Dedifferentiated amniotic fluid mesenchymal stem cell (primary cell): Measurements from ENCODE around the gene NKTR.
"Not testable (repeated sequence)": the region's sequence is repeated elsewhere in the genome, so short reads cannot be mapped to it uniquely, and the experiment has no call there.

Source experiments
- DNase-seq: peaks from one replicate; pipeline ENCODE4 v3.0.0-alpha.2; 2016; ENCODE audit errors: extremely low spot score

Gene NKTR

GRCh38 chr3:42600111-42600957 lies at the start of gene NKTR:
NKTR (plus strand) TSS chr3:42600686; CDS start chr3:42601007, 321 bp downstream.
- peak; percentile 94 for DNase-seq

- no peak for DNase-seq
Observed at GRCh38 chr3:42552830-42553229, 47.7 kb upstream of the NKTR start.

- no peak for DNase-seq
Observed at GRCh38 chr3:42556089-42556632, 44.3 kb upstream of the NKTR start.

- DNase-seq, result not testable (repeated sequence)
Observed at GRCh38 chr3:42556817-42557216, 43.7 kb upstream of the NKTR start.

- no peak for DNase-seq
Observed at GRCh38 chr3:42557854-42558253, 42.6 kb upstream of the NKTR start.

GRCh38 chr3:42562047-42562907 lies 38.2 kb upstream of the NKTR start:
- DNase-seq, result no peak

- no peak for DNase-seq
Observed at GRCh38 chr3:42569593-42570142, 30.8 kb upstream of the NKTR start.

- no peak for DNase-seq
Observed at GRCh38 chr3:42572278-42572677, 28.2 kb upstream of the NKTR start.

- DNase-seq, result no peak
Observed at GRCh38 chr3:42575137-42575741, 25.2 kb upstream of the NKTR start.

- DNase-seq, result no peak
Observed at GRCh38 chr3:42578054-42578453, 22.4 kb upstream of the NKTR start.

GRCh38 chr3:42579346-42579745 lies 21.1 kb upstream of the NKTR start:
- not testable (repeated sequence) for DNase-seq

GRCh38 chr3:42581400-42581708 lies 19.1 kb upstream of the NKTR start:
- peak; percentile 14 for DNase-seq

- peak; percentile 86 for DNase-seq
Observed at GRCh38 chr3:42581709-42582473, 18.6 kb upstream of the NKTR start, which contains the start of gene SEC22C. SEC22C (minus strand) TSS chr3:42581967; CDS start chr3:42569046, 12,921 bp downstream.

GRCh38 chr3:42582474-42583070 lies 17.9 kb upstream of the NKTR start:
- peak; percentile 1 for DNase-seq

- no peak for DNase-seq
Observed at GRCh38 chr3:42588625-42589024, 11.9 kb upstream of the NKTR start.

- DNase-seq, result no peak
Observed at GRCh38 chr3:42589382-42590109, 10.9 kb upstream of the NKTR start.

GRCh38 chr3:42590989-42591756 lies 9.3 kb upstream of the NKTR start:
- DNase-seq, result no peak

GRCh38 chr3:42591811-42592210 lies 8.7 kb upstream of the NKTR start:
- no peak for DNase-seq

- DNase-seq, result no peak
Observed at GRCh38 chr3:42593635-42594034, 6.9 kb upstream of the NKTR start.
